Posterior cingulate gyrus (tissue), 11 donors: ENCODE results near the gene SETD6.

Experiments
- DNase-seq, 10 donors: peaks; one replicate each; pipeline versions ENCODE4 v3.0.0 to v3.0.0-alpha.2; 2020 to 2021; ENCODE audit warnings: mixed read lengths in 3 of 10
- intact Hi-C: fragments of 100-400 bp; cut with DNase I; formaldehyde crosslinking; loops from one replicate; pipeline ENCODE4 v1.15.1; 2023

The SETD6 gene

DNA sequence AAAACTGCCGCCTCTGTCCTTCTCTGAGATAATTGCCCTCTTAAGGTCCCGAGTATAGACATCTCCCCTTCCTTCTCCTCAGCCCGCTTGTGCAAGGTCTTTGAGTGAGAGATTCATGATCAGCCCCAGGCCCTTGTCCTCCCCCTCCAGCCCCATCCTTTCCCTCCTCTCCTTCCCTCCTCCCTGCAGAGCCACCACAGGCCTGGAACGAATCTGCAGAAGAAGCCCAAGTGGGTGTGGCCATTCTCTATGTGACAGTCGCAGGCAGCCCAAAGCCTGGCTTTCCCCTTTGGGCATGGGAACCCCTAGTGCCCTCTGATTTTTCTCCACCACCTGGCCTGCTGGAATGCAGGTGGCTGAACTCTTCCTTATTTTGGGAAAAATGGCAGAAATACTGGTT, 22.6 kb upstream of the SETD6 start:
- peak in 3 of 10 donors; percentile 54 to 88 (median 85) for DNase-seq

DNA sequence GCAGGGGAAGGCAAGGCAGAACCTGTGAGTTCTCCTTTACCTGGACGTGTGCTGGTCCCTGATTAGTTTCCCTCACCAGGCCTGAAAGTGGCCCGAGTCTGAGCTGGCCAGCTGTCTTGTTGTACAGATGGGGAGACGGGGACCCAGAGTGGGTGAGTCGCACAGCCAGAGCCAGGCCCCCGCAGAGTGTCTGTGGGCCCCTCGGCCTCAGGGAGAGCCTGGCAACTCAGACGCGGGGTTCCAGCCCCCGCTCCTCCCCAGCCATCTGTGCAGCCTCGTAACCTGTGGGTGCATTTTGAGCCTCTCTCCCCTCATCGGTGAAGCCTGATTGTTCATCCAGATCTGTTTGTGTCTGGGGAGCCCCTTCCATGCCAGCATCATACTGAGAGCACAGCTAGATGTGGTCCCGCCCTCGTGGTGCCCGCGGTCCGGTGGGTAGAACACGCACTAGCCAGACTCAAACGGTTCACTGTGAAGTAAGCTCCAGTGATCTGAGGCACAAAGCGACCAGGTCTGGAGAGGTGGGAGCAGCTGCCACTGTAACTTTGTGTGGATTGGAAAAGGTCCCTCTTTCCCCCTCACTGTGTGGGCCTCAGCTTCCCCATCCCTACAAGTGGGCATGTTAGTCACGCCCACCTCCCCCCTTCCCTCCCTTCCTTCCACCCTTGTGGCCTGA, 21.4 kb upstream of the SETD6 start:
- DNase-seq, result peak in 2 of 10 donors; percentile 82 to 91
- intact Hi-C loops, result no loop called here

More for the DNA sequence above, 22.6 kb upstream of the SETD6 start:
- intact Hi-C loops, result no loop called here

DNA sequence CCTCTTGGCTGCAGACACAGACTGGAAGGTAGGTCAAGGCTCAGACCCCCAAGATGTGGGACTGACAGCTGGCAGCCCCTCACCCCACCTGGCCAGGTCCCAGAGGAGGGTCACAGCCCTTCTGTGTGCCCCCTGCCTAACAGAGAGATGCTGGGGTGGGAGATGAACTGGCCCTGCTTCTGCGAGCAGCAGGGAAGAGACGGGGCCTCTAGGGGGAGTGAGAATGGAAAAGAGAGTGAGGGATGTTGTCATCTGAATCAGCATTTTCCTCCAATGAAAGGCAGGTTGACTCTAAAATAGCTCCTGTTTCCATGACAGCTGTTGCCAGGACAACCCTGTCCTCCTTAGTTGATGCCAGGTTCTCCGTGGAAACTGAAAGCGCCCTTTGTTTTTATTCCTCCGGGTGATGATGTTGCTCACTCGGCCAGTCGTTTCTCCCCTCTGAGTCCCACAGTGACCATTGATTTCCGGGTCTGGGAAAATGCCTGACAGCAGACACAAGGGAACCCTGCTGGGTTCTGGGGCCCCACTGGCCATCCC, 20.3 kb upstream of the SETD6 start:
- peak in 9 of 10 donors; percentile 70 to 96 (median 84) for DNase-seq
- intact Hi-C loops, result no loop called here

DNA sequence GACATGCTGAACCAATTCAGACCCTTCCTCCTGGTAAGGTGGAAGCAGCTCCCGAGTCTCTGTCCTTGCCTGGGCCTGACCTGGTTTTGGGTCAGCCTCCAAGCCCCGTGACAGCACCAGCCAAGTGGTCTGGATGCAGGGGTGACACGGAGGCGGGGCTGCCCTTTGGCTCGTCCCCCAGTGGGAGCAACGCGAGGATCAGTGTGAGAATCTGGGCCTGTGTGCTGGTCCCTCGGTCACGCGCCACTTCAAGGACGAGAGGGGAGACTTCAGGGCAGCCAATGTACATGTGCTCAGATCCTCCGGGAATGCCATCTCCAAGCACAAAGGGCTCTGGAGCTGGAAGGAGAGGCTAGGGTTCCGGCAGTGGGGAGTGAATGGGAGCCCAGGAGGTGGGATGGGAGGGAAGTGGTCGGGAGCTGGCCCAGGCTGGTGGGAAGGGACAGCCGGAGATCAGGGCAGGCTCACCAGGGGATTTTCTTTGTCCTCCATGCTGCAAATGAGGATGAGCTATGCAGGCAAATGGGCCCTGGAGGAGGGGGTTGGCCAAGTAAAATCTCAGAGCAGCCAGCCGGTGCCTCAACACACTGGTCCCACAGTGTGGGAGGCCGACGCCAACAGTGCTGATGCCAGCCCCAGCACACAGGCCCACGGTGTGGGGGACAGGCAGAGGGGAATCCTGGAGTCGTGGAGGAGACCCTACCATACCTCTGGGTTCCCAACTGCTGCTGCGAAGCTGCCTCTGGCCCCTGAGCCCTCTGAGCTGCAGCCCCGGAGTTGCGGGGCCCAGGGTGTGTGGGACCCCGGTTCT, 19.6 kb upstream of the SETD6 start:
- intact Hi-C loops, result no loop called here
- DNase-seq, result peak in 6 of 10 donors; percentile 51 to 90 (median 68)

GRCh38 chr16:58497468-58497867, 17.8 kb upstream of the SETD6 start:
- DNase-seq, result peak in 1 of 10 donors; percentile 9
- intact Hi-C loops, result no loop called here

DNA sequence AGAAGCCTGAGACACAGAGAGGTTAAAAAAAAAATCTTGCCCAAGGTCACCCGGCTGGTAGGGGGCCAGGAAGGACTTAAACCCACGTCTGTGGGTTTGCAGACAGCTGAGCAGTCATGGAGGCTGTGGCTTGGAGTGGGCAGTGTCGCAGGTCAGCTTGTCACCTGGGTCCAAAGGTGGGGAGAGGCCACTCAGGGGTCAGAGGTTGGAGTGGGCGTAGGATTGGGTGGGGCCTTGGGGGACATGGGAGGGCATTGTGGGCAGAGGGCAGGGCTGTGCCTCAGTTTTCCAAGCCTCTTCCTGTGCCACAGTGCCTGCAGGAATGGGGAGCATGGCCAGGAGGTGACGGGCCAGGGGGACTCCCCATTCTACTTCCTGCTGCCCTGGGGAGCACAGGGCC, 17.4 kb upstream of the SETD6 start:
- intact Hi-C loops, result no loop called here
- DNase-seq, result peak in 2 of 10 donors; percentile 35 to 65

- DNase-seq, result peak in 3 of 10 donors; percentile 42 to 61 (median 58)
- intact Hi-C loops, result no loop called here
Measured at GRCh38 chr16:58498341-58499091, 16.8 kb upstream of the SETD6 start.

GRCh38 chr16:58499092-58499511, 16.2 kb upstream of the SETD6 start:
- intact Hi-C loops, result no loop called here
- peak in 3 of 10 donors; percentile 67 to 81 (median 79) for DNase-seq

GRCh38 chr16:58499615-58500351, 15.5 kb upstream of the SETD6 start, which contains the start of gene NDRG4:
NDRG4 (plus strand) TSS chr16:58500143; CDS start chr16:58500249, 106 bp downstream.
- intact Hi-C loops, result no loop called here
- DNase-seq, result peak; percentile 82 to 100 (median 96)

DNA sequence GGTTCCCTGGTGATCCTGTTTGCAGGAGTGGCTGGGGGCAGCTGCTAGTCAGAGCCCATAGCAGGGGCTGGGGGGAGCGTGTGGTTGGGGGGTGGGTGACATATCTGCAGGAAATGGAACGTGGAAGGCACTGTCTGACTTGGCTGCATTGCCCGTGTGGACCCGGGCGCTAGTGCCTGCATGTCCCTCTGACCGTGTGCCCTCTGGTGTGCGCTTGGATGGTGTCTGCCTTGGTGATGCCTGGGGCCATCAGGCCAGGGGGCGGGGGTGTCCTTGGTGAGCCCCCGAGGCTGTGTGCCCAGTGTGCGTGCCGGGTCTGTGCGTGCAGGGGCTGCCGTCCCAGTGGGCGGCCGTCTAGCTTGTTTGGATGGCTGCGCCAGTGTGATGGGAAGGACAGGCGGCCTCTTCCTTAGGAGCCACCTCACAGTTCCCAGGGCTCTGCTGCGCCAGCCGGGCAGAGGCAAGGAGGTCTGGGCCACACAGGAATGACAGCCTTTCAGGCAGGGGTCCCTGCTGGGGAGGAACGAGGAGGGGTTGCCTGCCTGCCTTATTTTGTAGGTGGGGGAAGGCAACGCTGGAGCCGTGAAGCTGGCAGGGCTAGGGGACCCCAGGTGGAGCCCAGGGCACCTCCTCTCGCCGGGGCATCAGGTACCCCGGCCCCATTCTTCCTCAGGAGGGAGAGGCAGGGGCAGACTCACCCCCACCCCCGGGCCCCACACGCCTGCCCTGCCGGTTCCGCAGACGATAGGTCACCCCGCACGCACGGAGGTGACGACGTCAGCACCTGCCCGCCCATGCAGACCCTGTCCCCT, 14.7 kb upstream of the SETD6 start:
- peak in 5 of 10 donors; percentile 29 to 89 (median 83) for DNase-seq
- intact Hi-C loops, result no loop called here

DNA sequence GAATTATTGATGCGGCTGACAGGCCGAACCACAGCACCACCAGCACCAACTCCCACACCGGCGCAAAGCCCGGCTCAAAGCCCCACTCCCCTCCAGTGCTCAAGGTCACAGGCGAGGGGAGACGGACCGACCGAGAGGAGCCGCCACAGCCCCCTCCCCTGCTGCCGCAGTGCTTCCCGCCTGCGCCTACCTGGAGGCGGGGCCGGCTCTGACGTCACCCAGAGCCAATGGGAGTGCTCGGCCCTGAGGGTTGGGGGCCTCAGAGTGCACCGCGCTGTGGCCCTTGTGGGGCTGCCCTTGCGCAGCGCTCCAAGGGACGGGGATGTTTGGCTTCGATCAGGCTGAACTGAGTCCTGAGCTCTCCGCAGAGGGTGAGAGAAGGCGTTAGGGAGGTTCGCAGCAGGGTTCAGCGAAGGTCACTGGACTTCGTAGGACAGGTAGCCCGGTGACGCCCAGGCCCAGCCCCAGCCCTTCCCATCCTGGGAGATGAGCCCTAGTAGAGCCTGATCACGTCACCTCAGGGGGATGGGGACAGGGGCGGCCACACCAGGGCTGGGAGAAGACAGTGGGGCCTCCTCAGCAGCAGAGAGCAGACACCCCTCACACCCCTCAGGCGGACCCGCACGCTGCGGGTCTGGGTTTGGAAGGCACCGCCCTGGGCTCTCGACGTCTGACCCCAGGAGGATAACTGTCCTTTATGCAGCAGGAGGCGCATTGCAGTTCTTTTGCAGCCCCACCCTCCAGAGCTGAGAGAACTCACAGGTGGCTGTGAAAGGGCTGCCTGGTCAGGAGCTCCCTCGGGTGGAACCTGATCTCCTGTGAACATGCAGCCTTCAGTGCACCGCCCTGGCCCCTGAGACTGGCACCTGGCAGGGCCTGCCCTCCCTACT, 13.8 kb upstream of the SETD6 start:
- DNase-seq, result peak in 8 of 10 donors; percentile 52 to 97 (median 80)
- intact Hi-C loops, result no loop called here

GRCh38 chr16:58502217-58502921, 12.9 kb upstream of the SETD6 start:
- intact Hi-C loops, result no loop called here
- DNase-seq, result peak in 2 of 10 donors; percentile 23 to 61

- DNase-seq, result peak in 3 of 10 donors; percentile 41 to 81 (median 56)
Measured at GRCh38 chr16:58503166-58503862, 12.0 kb upstream of the SETD6 start.

GRCh38 chr16:58503863-58504688, 11.2 kb upstream of the SETD6 start:
- DNase-seq, result peak in 4 of 10 donors; percentile 27 to 80 (median 60)
- intact Hi-C loops, result no loop called here

More at GRCh38 chr16:58503166-58503862, 12.0 kb upstream of the SETD6 start:
- intact Hi-C loops, result no loop called here
